UCSD-AML1 (cell line): ENCODE results near the gene GAPDH.
"Not testable (repeated sequence)": the region's sequence is repeated elsewhere in the genome, so short reads cannot be mapped to it uniquely, and the experiment has no call there.

Source experiments
- DNase-seq: peaks from one replicate; lab custom pipeline; 2025; ENCODE audit not compliant: unreplicated experiment; lab: John Stamatoyannopoulos, UW

Gene GAPDH

DNA sequence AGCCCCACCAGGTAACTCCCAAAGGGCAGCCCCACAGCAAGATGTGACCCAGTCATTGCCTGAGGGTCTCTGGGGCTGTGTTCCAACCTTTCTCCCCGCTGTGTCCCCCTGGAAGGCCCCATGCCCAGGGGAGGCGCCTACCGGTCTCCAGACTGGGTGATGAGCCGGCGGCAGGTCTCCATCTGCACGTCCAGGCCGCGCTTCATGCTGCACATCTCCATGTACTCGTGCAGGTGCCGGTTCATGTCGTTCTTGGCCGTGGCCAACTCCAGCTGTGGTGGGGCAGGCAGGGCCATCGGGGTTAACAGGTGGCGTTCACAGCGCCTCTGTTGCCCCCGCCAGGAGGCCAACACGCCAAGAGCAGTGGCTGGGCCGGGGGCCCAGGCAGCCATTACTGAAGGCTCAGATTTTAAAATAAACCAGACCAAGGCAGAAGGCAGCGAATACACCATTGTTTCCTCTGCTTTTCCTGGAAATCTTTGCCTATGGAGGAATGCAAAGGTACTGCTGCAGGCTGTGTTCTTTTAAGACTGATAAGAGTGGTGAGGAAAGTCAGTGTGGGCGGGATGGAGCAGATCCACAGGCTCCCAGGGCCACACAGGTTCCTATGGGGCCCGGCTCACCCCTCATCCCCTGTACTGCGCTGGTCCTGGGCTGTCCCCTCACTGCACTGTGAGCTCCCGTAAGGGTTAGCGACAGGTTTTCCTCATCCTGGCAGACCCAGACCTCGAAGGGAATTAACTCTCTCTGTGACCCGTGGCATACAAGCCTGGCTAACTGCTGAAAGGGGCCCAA is 7.3 kb downstream of the GAPDH start:
- no peak for DNase-seq

DNA sequence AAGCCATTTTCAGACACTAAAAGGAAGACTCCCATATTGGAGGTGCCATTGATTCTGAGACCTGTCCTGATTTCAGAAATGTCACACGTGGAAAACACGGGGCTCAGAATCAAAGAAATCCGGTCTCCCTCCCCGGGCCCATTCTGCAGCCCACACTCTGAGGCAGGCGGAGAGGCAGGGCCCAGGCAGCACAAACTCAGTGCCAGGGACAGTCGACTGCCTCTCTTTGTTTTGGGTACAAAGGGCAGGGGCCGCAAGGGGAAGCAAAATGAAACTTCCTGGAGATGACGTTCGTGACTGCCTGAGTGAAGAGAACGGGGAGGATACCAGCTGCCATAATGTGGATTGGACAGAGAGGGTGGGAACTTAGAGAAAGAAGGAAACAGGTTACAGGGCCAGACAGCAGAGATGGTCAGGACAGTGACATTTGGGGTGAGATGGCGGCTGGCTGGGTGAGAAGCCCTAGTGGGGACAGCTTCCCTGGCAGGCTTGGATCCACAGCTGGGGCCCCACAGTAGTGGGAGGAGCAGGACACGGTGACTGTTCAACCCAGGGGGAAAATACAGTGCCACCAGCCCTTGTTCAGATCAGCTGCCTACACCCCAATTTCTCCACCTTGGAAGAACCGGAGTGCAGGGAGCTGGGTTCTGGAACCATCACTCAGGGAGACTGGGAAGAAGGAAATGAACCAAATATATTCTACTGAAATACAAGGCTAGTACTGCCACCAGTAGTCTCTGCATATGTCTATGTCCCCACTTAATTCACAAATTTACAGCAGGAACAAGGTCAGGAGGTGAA is 8.1 kb downstream of the GAPDH start:
- no peak for DNase-seq

DNA sequence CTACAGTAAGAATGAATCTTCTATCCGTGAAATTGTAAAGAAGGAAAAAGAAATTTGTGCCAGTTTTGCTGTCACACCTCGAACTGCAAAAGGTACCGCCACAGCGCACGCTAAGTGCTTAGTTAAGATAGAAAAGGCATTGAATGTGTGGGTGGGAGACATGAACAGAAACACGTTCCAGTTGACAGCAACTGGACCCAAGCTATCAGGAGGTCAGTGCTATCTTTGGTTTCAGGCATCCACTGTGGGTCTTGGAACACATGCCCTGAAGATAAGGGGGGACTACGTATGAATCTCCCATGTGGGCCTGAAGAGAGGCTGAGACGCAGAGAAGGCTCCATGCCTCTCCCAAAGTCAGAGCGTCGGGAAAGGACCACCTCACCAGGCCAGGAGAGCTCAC is 11.7 kb downstream of the GAPDH start:
- DNase-seq = no peak

DNA sequence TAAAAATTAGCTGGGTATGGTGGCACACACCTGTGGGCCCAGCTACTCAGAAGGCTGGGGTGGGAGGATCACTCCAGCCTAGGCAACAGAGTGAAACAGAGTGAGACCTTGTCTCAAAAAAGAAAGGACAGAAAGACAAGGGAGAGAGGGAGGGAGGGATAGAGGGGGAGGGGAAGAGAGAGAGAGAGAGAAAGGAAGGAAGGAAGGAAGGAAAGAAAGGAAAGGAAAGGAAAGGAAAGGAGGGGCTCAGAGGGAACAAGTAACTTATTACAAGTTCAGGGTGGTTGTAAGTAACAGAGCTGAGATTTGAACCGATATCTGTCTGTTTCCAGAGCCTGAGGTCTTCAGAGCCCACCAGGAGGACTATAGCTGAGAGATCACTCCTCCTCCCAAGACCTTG is 13.2 kb downstream of the GAPDH start:
- no peak for DNase-seq

DNA sequence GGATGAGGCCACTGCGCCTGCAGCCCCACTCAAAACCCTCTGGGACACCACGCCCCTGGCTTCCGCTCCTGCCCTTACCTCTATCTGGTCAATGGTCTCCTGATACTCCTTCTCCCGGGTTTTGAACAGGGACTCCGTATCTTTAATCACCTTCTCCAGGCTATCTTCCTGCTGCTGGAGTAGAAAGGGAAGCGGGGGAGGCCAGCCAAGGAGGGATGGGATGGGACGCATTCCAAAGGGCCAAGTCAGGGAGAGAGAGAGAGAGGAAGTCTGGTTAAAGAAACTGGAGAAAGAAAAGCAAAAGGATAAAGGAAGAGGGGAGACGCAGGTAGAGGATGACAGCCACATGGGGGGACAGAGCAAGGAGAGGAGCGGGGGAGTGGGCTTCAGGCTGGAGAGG is 13.7 kb downstream of the GAPDH start:
- DNase-seq = no peak

DNA sequence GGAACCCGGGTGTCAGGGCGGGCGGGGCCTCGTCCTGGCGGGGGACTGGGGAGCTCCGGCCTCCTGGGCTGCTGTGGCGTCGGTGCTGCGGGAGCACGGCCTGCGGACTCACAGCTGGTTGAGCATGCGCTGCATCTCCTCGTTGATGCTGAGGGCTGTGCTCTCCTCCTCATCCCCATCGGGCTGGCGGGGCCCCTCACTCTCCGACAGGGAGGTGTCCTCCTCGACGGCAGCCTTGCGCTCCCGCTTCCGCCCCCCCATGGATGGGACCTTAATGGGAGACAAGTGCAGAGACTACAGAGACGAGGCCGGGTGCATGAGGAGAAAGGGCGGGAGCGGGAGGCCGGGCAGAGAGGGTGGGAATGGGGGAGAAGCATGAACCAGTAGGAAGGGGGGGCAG is 14.2 kb downstream of the GAPDH start:
- no peak for DNase-seq

DNA sequence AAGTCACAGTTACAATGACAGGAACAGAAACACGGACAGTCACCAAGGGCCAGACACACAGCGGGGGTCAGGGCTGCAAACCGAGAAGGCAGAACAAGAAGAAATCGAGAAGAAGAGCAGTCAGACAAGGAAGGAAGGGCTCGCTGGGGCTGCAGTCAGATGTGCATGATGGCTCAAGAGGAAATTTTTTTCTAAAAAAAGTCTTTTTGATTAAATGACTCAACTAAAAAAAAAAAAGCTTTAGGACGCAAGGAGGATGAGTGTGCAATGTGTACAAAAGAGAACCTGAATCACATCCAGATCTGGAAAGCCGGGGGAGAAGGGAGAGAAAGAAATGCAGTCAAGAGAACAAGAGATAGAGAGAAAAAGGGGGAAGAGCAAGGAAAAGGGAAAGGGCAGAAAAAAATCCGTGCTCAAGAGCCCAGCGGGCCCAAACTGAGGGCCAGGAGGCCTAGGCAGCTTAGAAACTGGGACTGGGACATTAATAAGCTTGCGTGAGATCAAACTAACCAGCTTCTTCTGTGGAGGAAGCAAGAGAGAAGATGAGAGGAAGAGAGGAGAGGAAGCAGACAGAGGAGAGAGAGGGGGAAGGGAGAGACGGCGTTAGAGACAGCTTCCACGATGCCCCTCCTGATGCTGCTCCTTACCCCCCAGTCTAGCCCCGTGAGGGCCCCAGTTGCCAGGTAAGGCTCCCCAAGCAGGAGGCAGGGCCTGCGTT is 14.8 kb downstream of the GAPDH start:
- no peak for DNase-seq

DNA sequence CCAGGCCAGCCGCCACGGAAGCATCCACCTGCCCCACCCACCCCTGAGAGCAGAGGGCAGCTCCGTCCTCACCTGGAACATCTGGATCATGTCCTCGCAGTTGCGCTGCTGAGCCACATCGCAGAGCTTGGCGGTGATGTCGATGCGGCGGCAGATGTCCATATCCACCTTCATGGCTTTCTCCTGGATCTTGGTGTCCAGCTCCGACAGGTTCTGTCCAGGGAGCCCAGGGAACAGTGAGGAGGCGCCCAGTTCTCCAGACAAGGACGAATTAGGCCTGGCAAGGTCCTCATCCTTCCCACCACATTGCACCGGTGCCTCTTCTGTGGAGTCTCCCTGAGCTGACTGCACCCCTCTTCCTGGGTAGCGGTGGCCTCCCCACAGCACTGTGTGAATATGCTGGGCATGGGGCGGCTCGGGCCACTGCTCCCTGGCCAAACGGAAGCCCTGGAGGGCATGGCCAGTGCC is 15.4 kb downstream of the GAPDH start:
- DNase-seq = no peak

DNA sequence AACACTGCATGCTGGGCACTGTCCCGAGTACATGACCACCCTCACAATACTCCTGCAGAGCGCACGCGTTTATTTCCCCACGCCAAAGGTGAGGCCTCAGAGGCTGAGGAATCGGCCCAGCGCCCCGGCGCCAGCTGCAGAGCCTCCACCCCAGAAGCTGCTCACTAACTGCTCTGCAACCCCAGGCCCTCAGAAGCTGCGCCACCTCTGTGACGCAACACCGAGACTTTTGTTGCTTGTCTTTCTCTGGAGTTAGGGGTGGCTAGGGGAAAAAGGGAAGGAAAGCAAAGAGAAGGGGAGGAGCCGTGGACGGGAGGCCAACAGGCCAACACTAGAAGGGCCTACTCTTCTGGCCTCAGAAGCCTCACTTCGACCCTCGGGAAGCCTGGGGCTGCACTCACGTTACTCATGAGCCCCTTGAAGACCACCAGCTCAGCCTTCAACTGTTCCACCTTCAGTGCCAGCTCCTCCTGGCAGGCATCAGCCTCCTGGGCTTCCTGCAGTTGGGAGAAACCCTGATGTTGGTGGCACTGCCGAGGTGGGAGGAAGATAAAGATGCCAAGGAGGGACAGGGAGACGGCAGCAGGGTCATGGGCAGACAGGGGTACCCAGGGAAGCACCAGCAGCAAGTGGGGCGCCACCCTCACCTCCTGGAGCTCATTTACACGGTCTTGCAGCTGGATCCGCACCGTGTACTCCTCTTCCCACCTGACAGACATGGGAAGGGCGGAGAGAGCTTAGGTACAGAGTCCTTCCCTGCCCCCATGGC is 16.2 kb downstream of the GAPDH start:
- peak; percentile 27 for DNase-seq

DNA sequence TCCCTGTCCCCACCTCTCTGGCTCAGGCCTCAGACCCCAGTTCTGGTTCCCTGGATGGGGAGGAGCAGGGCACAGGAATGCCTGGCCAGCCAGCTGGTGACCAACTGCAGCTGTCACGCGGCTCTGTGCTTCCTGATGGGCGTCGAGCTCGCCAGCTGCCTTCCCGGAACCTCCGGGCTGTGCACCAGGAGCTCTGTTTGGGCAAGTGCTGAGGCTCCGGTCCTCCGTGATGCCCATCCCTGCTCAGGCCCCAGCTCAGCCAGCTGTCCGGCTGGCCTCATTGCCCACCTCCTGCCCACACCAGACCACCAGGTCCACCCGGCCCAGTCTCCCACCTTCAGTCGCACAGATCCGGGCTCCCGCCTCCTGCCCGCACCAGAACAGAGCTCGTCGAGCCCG is 16.7 kb downstream of the GAPDH start:
- DNase-seq = no peak

DNA sequence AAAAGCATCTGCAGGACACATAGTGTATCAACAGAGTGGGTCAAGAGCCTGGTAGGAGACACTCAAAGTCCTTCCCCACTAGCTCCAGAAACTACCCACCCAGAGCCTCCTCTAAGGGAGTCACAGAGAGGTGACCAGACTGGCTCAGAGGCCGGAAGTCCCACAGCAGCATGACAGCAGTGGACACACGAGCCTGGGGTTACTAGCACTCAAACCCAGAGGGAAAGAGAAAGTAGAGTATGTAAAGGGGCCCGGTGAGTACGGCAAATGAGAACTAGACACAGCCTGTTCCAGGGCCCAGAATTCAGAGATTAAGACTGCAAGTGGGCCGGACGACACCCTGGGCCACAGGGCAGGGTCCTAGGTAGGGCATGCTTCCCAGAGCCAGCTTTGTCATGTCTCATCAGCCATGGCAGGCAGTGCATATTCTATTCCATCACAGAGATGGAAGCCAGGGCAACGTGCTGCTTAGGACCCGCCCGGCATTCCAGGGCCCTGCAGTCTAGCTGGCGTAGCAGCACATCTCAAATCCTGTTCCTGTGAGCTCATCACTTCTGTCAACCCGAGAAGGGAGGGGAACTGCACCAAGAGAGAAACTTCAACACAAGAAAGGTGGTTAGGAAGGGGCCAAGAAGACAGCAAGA is 17.3 kb downstream of the GAPDH start:
- DNase-seq = no peak

DNA sequence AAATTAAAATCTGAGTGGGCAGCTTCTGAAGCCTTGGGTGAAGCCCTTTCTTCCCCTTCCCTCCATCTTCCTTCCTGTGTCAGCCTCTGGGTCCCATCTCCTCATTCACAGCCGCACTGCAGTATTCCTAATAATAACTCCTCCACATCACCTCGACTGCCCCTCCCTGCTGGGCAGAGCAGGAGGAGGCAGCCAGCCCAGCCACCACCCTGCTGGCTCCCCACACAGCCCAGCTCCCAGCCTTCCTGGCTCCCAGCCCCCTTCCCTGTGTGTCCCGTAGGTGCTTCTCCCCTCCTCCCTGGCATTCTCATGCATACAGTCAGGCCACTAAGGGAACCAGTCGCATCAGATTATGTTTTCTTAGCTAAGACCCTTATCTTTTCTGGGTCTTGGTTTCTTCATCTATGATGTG is 17.8 kb downstream of the GAPDH start:
- DNase-seq = no peak

DNA sequence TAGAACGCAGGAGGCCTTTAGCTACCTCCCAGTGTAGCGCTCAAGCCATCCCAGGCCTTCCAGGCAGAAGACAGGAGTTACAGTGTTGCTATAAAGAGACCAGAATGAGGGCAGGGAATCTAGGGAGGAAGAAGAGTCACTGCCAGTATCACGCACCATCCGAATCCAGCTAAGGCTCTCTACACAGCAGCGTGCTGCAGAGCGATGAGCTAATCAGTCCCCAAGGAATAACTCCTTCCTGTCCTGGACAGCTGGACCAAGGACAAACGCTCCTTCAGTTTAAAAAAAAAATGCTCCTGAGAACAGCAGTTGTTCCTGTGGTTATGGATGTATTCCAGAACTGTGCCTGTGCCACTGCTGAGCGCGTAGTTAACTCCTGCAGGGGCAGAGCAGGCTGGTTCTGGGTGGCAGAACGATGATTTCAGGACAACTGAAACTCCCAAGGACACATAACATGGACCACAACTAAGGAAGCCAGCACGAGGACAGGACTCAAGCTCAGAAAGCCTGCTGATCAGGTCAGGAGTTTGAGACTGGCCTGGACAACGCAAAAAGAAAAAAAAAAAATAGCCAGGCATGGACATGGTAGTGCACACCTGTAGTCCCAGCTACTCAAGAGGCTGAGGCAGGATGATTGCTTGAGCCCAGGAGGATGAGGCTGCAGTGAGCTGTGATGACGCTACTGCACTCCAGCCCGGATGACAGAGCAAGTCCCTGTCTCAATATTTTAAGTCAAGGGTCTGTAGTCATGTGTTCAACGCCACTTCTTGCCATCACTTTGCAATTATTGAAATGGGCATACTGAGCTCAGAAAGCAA is 18.9 kb downstream of the GAPDH start:
- no peak for DNase-seq

DNA sequence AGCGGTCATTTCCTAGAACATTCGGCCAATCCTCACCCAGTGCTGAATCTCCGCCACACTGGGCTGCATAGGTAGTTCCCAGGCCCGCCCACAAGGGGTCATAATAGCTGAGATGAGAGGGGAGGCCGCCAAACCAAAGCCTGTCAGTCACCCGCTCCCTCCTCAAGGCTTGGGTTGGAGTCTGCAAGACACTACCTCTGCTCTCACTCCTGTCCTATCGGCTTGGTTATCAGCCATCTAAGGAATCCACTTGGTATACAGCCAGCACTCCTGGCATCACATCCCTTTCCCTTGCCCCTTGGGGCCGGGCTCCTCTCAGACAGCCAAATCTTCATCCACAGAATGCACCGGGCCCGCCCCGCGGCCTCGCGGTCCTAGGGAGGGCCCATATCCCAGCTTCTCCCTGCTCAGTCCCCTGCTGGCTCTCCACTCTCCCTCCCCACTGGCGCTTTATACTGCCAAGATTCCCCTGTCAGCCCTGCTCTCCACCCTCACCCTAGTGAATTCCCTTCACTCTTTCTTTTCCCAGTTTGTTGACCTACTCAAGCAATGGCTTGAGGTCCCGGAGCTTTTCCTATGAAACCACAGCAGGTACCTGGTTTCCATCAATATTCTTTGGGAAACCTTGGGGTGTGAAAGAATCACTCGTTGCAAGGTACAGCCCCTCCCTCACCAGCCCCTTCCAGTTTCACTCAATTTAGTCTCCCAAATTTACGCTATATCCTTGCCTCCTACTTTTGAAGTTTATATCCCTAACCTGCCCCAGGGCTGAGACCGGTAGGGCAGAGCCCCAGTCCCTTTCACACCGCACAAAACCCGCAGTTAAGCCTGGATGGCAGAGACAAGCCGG is 20.1 kb downstream of the GAPDH start:
- peak; percentile 55 for DNase-seq

DNA sequence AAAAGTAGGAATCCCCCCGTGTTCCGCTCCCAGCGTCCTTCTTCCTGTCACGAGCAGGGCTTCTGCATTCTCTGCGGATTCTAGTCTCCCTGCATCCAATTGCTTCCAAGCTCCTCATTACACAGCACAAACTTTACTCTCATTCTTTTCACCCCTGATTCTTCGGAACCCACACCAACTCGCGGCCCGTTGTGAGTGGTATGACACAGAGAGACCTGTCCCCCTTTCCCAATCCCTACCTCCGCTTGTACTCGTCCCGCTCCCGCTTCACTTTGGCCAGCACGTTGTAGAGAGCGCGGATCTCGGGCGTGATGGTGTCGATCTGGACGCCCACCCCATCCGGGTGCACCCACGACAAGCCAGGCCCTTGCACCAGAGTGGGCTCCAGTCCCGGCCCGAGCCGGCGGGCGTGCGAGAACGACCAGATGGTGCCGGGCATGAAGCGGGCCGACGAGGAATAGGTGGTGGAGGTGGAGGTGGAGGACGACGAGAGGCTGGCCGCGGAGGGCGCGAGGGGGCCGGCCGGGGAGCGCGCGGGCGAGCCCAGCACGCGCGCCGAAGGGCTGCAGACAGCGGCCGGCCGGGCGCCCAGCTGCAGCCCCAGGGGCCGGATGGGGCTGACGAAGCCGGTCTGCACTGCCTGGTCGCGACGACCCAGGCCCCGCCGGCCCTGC is 20.8 kb downstream of the GAPDH start:
- DNase-seq = no peak

DNA sequence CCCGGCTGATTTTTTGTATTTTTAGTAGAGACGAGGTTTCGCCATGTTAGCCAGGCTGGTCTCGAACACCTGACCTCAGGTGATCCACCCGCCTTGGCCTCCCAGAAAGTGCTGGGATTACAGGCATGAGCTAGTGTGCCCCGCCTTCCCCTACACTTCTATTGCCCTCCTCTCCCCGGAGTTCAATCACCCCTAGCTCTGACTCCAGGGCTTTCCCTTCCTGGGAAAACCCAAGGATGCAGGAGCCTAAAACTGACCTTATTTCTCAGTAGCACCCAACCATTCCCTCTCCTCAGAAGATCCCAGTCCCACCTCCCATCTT is 22.1 kb downstream of the GAPDH start:
- DNase-seq = not testable (repeated sequence)

DNA sequence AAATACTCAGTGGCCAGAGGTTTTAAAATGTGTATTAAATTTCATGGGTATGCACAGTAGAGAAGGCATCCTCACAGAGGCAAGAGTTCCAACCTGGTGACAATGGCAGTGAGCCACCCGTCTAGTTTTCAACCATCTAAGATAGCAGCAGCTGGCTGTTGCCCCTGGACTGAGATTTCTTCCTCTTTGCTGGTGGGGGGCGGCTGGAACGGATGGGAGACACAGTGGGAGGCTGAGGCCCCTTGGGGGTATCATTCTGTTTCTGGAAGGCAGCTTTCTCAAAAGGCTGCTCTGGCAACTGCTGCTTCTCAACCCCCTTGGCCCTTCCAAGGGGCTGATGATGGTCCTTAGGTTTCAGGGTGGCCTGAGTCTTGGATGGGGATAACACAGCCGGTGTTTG is 22.5 kb downstream of the GAPDH start:
- DNase-seq = no peak

DNA sequence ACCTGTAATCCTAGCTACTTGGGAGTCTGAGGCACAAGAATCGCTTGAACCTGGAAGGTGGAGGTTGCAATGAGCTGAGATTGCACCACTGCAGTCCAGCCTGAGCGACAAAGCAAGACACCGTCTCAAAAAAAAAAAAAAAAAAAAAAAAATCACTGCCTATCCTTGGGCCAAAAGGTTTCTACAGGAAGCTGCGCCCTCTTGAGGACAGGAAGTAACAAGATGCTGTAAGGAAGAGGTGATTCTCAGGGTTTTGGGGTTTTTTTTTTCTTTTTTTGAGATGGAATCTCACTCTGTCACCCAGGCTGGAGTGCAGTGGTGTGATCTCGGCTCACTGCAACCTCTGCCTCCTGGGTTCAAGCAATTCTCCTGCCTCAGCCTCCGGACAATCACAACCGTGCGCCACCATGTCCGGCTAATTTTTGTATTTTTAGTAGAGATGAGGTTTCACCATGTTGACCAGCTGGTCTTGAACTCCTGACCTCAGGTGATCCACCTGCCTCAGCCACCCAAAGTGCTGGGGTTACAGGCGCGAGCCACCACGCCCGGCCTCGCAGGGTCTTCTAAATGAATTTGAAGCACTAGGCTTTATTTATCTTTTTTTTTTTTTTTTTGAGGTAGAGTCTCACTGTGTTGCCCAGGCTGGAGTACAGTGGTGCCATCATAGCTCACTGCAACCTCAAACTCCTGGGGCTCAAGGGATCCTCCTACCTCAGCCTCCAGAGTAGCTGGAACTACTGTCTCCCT is 23.9 kb downstream of the GAPDH start:
- not testable (repeated sequence) for DNase-seq
